KMS-11 (cell line): ENCODE data around the gene GCLC.

Source experiments
- H2AFZ ChIP-seq: fragments of 200-600 bp; sonication (generic); 2 replicates; pipeline ENCODE4 v1.6.1; 2016; ENCODE audit warnings: antibody characterized with exemption, mixed run types, low read depth
- H3K27ac ChIP-seq: fragments of 200-600 bp; sonication (generic); 2 replicates; pipeline ENCODE4 v1.6.1; 2016; ENCODE audit warnings: mild to moderate bottlenecking, mixed run types
- H3K27me3 ChIP-seq: fragments of 200-600 bp; sonication (generic); 2 replicates; pipeline ENCODE4 v1.6.1; 2017; ENCODE audit warnings: mild to moderate bottlenecking, low read depth, mixed run types, moderate library complexity; ENCODE audit not compliant: insufficient read depth
- H3K36me3 ChIP-seq: fragments of 200-600 bp; sonication (generic); 2 replicates; pipeline ENCODE4 v1.6.1; 2017; ENCODE audit warnings: mild to moderate bottlenecking, mixed run types; ENCODE audit not compliant: insufficient read depth
- H3K4me1 ChIP-seq: fragments of 200-600 bp; sonication (generic); 2 replicates; pipeline ENCODE4 v1.6.1; 2016; ENCODE audit warnings: mild to moderate bottlenecking, low read depth, mixed run types; ENCODE audit not compliant: poor library complexity, severe bottlenecking
- H3K4me2 ChIP-seq: fragments of 200-600 bp; sonication (generic); 2 replicates; pipeline ENCODE4 v1.7.0; 2016; ENCODE audit warnings: mild to moderate bottlenecking, mixed run types
- H3K4me3 ChIP-seq: fragments of 200-600 bp; sonication (generic); IDR thresholded peaks from 2 replicates; pipeline ENCODE4 v1.6.1; 2017; ENCODE audit warnings: low read depth, low read length, mixed read lengths; ENCODE audit not compliant: insufficient read depth
- H3K79me2 ChIP-seq: fragments of 200-600 bp; sonication (generic); 2 replicates; pipeline ENCODE4 v1.6.1; 2016; ENCODE audit warnings: low read depth, mixed run types; ENCODE audit not compliant: insufficient read depth
- H3K9ac ChIP-seq: fragments of 200-600 bp; sonication (generic); 2 replicates; pipeline ENCODE4 v1.6.1; 2016; ENCODE audit warnings: mild to moderate bottlenecking, mixed run types
- H4K20me1 ChIP-seq: fragments of 200-600 bp; sonication (generic); 2 replicates; pipeline ENCODE4 v1.6.1; 2016; ENCODE audit warnings: mild to moderate bottlenecking, mixed run types; ENCODE audit not compliant: insufficient read depth
- CTCF ChIP-seq: fragments of 200-600 bp; sonication (generic); conservative IDR thresholded peaks from 2 replicates; pipeline ENCODE4 v1.6.1; 2017; ENCODE audit warnings: low read depth, mild to moderate bottlenecking, antibody characterized with exemption, low read length, moderate library complexity, mixed read lengths

The GCLC gene

DNA sequence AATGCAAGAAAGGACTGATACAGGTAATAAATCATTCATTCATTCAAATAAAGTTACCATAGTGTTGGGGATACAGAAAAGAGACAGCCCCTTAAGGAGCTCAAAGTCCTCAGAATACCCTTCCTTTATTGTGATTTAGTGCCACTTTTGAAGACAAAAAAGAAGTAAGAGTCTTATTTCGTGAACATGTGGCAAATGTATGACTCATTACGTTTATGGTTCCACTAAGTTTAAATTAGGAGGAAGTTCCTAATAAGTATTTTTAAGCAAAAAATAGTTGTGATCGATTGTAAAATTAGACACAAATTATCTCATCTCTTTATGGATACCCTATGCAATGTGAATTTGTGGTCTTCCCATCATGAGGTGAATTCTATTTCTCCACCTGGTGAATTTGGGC lies 38.5 kb upstream of the GCLC start:
- Histone ChIP-seq H3K27ac (no peak overlapping the region), H3K9ac (no peak overlapping the region), H3K4me1 (peaks cover 6% of the 10 kb centered on the region), H3K4me2 (no peak overlapping the region), H3K36me3 (no peaks in the 10 kb centered on the region), H3K79me2 (no peaks in the 10 kb centered on the region), H2AFZ (no peak overlapping the region), H3K4me3 (no peak overlapping the region), H4K20me1 (no peaks in the 10 kb centered on the region), H3K27me3 (no peaks in the 10 kb centered on the region)
- TF ChIP-seq CTCF: no peak

DNA sequence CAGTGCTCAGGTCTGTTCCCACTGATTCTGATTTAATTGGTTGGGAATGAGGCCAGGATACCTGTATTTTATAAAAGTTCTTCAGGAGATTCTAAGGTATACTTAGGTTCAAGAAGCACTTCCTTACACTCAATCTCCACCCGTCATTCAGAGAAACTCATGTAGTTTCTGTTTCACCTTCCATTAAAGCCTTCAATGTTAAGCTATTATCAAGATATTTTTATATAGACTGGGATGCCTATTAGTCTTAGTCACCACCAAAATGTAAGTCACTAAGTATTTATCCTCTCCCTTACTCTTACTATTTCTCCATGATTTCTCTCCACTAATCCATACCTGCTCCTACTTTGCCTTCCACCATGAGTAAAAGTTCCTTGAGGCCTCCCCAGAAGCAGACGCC lies 38.1 kb upstream of the GCLC start:
- H2AFZ ChIP-seq: no peak overlapping the region
- H4K20me1 ChIP-seq: no peaks in the 10 kb centered on the region
- no peak overlapping the region for H3K4me2 ChIP-seq
- H3K27me3 ChIP-seq: no peaks in the 10 kb centered on the region
- peaks cover 6% of the 10 kb centered on the region for H3K4me1 ChIP-seq
- no peaks in the 10 kb centered on the region for H3K36me3 ChIP-seq
- H3K27ac ChIP-seq: no peak overlapping the region
- H3K9ac ChIP-seq: no peak overlapping the region
- no peak for TF ChIP-seq CTCF
- no peaks in the 10 kb centered on the region for H3K79me2 ChIP-seq
- H3K4me3 ChIP-seq: no peak overlapping the region

- Histone ChIP-seq H3K27ac (no peak overlapping the region), H3K27me3 (no peaks in the 10 kb centered on the region), H2AFZ (no peak overlapping the region), H3K79me2 (no peaks in the 10 kb centered on the region), H3K4me3 (no peak overlapping the region), H3K9ac (no peak overlapping the region), H3K4me2 (no peak overlapping the region), H4K20me1 (no peaks in the 10 kb centered on the region), H3K36me3 (no peaks in the 10 kb centered on the region), H3K4me1 (no peaks in the 10 kb centered on the region)
- TF ChIP-seq CTCF: no peak
Observed at GRCh38 chr6:53581856-53582255, 37.0 kb upstream of the GCLC start.

DNA sequence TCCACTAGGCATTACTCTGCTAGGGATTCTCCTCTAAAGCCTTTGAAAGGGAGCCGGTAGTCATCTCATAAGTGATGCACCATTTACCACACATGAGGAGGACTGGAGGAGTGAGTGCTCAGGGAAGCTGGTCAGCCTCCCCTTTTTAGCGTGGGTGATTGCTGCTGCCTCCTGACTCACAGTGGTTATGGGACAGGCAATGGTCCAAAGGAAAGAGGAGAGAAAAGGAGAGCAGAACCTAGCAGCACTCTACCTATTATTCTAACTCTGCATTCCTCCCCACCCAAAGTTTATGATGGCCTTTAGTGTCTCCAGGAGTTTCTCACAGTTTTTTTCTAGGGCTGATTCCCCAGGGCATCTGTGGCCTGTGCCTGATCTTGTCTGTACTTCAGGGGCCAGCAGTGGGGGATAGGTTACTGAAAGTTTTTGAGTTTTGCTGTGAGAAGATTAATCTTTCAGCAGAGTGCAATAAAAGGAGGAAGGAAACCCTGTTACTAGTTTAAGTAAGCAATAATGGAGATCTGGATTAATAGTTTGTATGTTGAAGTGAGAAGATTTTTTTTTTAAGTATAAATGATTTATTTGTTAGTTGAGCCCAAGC lies 36.4 kb upstream of the GCLC start:
- Histone ChIP-seq H3K27ac (no peak overlapping the region), H3K4me1 (no peaks in the 10 kb centered on the region), H3K4me3 (no peak overlapping the region), H3K27me3 (no peaks in the 10 kb centered on the region), H4K20me1 (no peaks in the 10 kb centered on the region), H3K36me3 (no peaks in the 10 kb centered on the region), H2AFZ (no peak overlapping the region), H3K9ac (no peak overlapping the region), H3K79me2 (no peaks in the 10 kb centered on the region), H3K4me2 (no peak overlapping the region)
- TF ChIP-seq CTCF: no peak
